HG02840 (cell line): ENCODE measurements around the gene KIAA2012.

Experiments used
- ATAC-seq: cut with Tn5 transposase; IDR thresholded peaks from one replicate; pipeline ENCODE4 v1.9.1; 2021; ENCODE audit warnings: mild to moderate bottlenecking, moderate library complexity, moderate number of reproducible peaks; ENCODE audit not compliant: unreplicated experiment, low FRiP score

KIAA2012 gene

GRCh38 chr2:202074324-202074723, 1.3 kb downstream of the KIAA2012 start:
- ATAC-seq, result no peak

GRCh38 chr2:202079310-202079709, 6.3 kb downstream of the KIAA2012 start:
- no peak for ATAC-seq

GRCh38 chr2:202084265-202084664, 11.2 kb downstream of the KIAA2012 start:
- ATAC-seq, result no peak

- no peak for ATAC-seq
These were observed 15.7 kb downstream of the KIAA2012 start for GRCh38 chr2:202088777-202089176.

GRCh38 chr2:202090530-202090929, 17.5 kb downstream of the KIAA2012 start:
- ATAC-seq, result no peak

GRCh38 chr2:202091476-202091875, 18.4 kb downstream of the KIAA2012 start:
- ATAC-seq, result no peak

GRCh38 chr2:202094426-202094986, 21.5 kb downstream of the KIAA2012 start:
- no peak for ATAC-seq

- no peak for ATAC-seq
These were observed 22.2 kb downstream of the KIAA2012 start for GRCh38 chr2:202095235-202095634.

- ATAC-seq, result no peak
These were observed 23.7 kb downstream of the KIAA2012 start for GRCh38 chr2:202096736-202097135.

GRCh38 chr2:202098291-202098690, 25.2 kb downstream of the KIAA2012 start:
- ATAC-seq, result no peak

GRCh38 chr2:202099515-202099914, 26.5 kb downstream of the KIAA2012 start:
- no peak for ATAC-seq

GRCh38 chr2:202100176-202100575, 27.1 kb downstream of the KIAA2012 start:
- ATAC-seq, result no peak

GRCh38 chr2:202101026-202101579, 28.0 kb downstream of the KIAA2012 start:
- ATAC-seq, result no peak

- ATAC-seq, result no peak
These were observed 29.5 kb downstream of the KIAA2012 start for GRCh38 chr2:202102425-202103000.

- no peak for ATAC-seq
These were observed 31.3 kb downstream of the KIAA2012 start for GRCh38 chr2:202104286-202104870.

- ATAC-seq, result no peak
These were observed 32.0 kb downstream of the KIAA2012 start for GRCh38 chr2:202105025-202105424.

GRCh38 chr2:202108345-202108744, 35.3 kb downstream of the KIAA2012 start:
- no peak for ATAC-seq

- ATAC-seq, result no peak
These were observed 36.2 kb downstream of the KIAA2012 start for GRCh38 chr2:202109139-202109736.

- no peak for ATAC-seq
These were observed 36.7 kb downstream of the KIAA2012 start for GRCh38 chr2:202109737-202110184.

GRCh38 chr2:202110491-202110890, 37.4 kb downstream of the KIAA2012 start:
- ATAC-seq, result no peak

- ATAC-seq, result no peak
These were observed 39.0 kb downstream of the KIAA2012 start for GRCh38 chr2:202112041-202112440.
